ENCODE results near the gene MTA3. TPM values are rescaled to one million over a fixed set of nuclear protein-coding genes. Genes with fewer than 3 reads are reported as not detected.

Gene MTA3
- total and polyA plus RNA-seq, 9 of the 15 experiments (the other 6 are each of a cell fraction or from before 2014, with no cell fraction given) = 12.4 to 39.6 (median 23.5) TPM

GRCh38 chr2:42588121-42588520, 19.7 kb downstream of the MTA3 start:
- POLR2A ChIA-PET = interaction anchor here (1.1 kb wide), 2 partner anchors 15 to 19 kb away, joined by 3 to 6 read pairs; no protein-coding TSS in a partner anchor
- no peaks in the 10 kb centered on the region for H3K36me3 ChIP-seq (ENCODE audit: control insufficient read depth, insufficient read depth, low read length)
- H3K4me3 ChIP-seq = no peak overlapping the region
- intact Hi-C loops (cut with micrococcal nuclease) (no loop called here), in situ Hi-C loops (cut with MboI) (no loop called here)
- no peaks in the 10 kb centered on the region for H3K9me1 ChIP-seq (ENCODE audit: control insufficient read depth, insufficient read depth, low read length)
- H3K4me1 ChIP-seq (replicated peaks in 1 of 2; ENCODE audit: control insufficient read depth in 2 of 2, insufficient read depth in 2 of 2, low read length in 2 of 2) = no peaks in the 10 kb centered on the region
- 68% methylated on average over 1 of the region's 1 CpG for WGBS (ENCODE audit: insufficient coverage, low coverage, missing lambda C conversion rate)
- H3K9me3 ChIP-seq (replicated peaks; ENCODE audit: control insufficient read depth, insufficient read depth, low read depth, low read length) = no peaks in the 10 kb centered on the region
- no peak overlapping the region for H3K9ac ChIP-seq (ENCODE audit: insufficient read depth in 1 of 2, low read depth in 2 of 2, low read length in 2 of 2)
- H2AFZ ChIP-seq (ENCODE audit: low read depth, low read length) = no peak overlapping the region
- H3K27ac ChIP-seq (ENCODE audit: extremely low read depth, low read depth, low read length) = no peak overlapping the region
- ATAC-seq = no peak
- DNase-seq (ENCODE audit: extremely low read depth in 1 of 4, low spot score in 3 of 4) = no peak
- TF ChIP-seq TRIM24 (IDR thresholded peaks at IDR 0.05) = no peak
- no peak for TF ChIP-seq NR2F6 (CRISPR knock-in tag; IDR thresholded peaks at IDR 0.05)
- TF ChIP-seq ZNF584 (CRISPR knock-in tag; IDR thresholded peaks at IDR 0.05; ENCODE audit: low read depth) = no peak
- TF ChIP-seq DACH1 (IDR thresholded peaks at IDR 0.05; ENCODE audit: partially characterized antibody) = no peak
- TF ChIP-seq PRPF4 (IDR thresholded peaks at IDR 0.05; ENCODE audit: insufficient read depth, low read depth, low read length, poor library complexity, severe bottlenecking) = no peak
- no peak for TF ChIP-seq ZNF274 (IDR thresholded peaks at IDR 0.05; ENCODE audit: borderline replicate concordance, low read depth, low read length)
- no peak for TF ChIP-seq SRSF9 (IDR thresholded peaks at IDR 0.05; ENCODE audit: borderline replicate concordance, low read depth, low read length)
- TF ChIP-seq ZBTB8A (IDR thresholded peaks at IDR 0.05; ENCODE audit: partially characterized antibody) = no peak
- TF ChIP-seq CEBPG (CRISPR knock-in tag; IDR thresholded peaks at IDR 0.05) = no peak
- TF ChIP-seq CEBPG (tag; conservative IDR thresholded peaks at IDR 0.05 in 1 of 2, IDR thresholded peaks at IDR 0.05 in 1 of 2) = no peak
- no peak for TF ChIP-seq FOS (IDR thresholded peaks at IDR 0.05; ENCODE audit: extremely low read depth, insufficient read length)
- TF ChIP-seq, protein P1, sequence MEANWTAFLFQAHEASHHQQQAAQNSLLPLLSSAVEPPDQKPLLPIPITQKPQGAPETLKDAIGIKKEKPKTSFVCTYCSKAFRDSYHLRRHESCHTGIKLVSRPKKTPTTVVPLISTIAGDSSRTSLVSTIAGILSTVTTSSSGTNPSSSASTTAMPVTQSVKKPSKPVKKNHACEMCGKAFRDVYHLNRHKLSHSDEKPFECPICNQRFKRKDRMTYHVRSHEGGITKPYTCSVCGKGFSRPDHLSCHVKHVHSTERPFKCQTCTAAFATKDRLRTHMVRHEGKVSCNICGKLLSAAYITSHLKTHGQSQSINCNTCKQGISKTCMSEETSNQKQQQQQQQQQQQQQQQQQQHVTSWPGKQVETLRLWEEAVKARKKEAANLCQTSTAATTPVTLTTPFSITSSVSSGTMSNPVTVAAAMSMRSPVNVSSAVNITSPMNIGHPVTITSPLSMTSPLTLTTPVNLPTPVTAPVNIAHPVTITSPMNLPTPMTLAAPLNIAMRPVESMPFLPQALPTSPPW (CRISPR knock-in tag; IDR thresholded peaks at IDR 0.05) = no peak
- TF ChIP-seq ILF3 (IDR thresholded peaks at IDR 0.05; ENCODE audit: borderline replicate concordance) = no peak
- TF ChIP-seq MTA1 (IDR thresholded peaks at IDR 0.05; ENCODE audit: borderline replicate concordance) = no peak
- TF ChIP-seq ZNF436 (CRISPR knock-in tag; IDR thresholded peaks at IDR 0.05) = no peak
- TF ChIP-seq PRDM10 (IDR thresholded peaks at IDR 0.05; ENCODE audit: partially characterized antibody) = no peak
- CTCF ChIA-PET (ENCODE audit: low intra/inter-chr PET ratio) = interaction anchor here (0.6 kb wide), 1 partner anchor 17 kb away, joined by 3 read pairs; no protein-coding TSS in a partner anchor
- BruUV-seq (replicated peaks) = no TSS peak
- no peaks in the 10 kb centered on the region for H3K79me2 ChIP-seq (ENCODE audit: control insufficient read depth, insufficient read depth, low read length)
- H3K4me2 ChIP-seq (ENCODE audit: insufficient read depth, low read length) = no peak overlapping the region
- H4K20me1 ChIP-seq (replicated peaks; ENCODE audit: control insufficient read depth, insufficient read depth, low read length) = no peaks in the 10 kb centered on the region
- FAIRE-seq = no peak
- no peaks in the 10 kb centered on the region for H3K27me3 ChIP-seq (ENCODE audit: control insufficient read depth in 2 of 2, insufficient read depth in 2 of 2, low read length in 2 of 2)

Data from K562 (cell line).